GM12878 (cell line): ENCODE data around the gene CHKA.

Source experiments
- ATF7 ChIP-seq: fragments of 450-650 bp; IDR thresholded peaks from 2 replicates; pipeline ENCODE4 v1.6.1; 2016; ENCODE audit warnings: low read depth, mild to moderate bottlenecking
- CHD4 ChIP-seq: fragments of 200-600 bp; sonication (generic); IDR thresholded peaks from 2 replicates; pipeline ENCODE4 v1.6.1; 2016; ENCODE audit warnings: mild to moderate bottlenecking
- HCFC1 ChIP-seq: fragments of 150-350 bp; IDR thresholded peaks from 2 replicates; pipeline ENCODE4 v1.6.1; 2014; ENCODE audit warnings: low read length
- IKZF1 ChIP-seq: fragments of 450-650 bp; conservative IDR thresholded peaks from 2 replicates; pipeline ENCODE4 v1.6.1; 2017; ENCODE audit warnings: antibody characterized with exemption, mild to moderate bottlenecking
- MXI1 ChIP-seq: fragments of 150-350 bp; IDR thresholded peaks from 2 replicates; pipeline ENCODE4 v1.6.1; 2011; ENCODE audit warnings: low read depth, mild to moderate bottlenecking, inconsistent platforms, low read length, improper control_type of control experiment
- TF ChIP-seq, protein P1 (sequence below), 3 experiments: IDR thresholded peaks in 2 of 3; conservative IDR thresholded peaks in 1 of 3; 2 replicates each; pipeline ENCODE4 v1.5.1; 2011; ENCODE audit warnings: low read depth in 3 of 3, low read length in 3 of 3, mild to moderate bottlenecking in 3 of 3, control low read depth in 2 of 3, moderate library complexity in 2 of 3, inconsistent platforms in 1 of 3, mixed read lengths in 1 of 3; ENCODE audit not compliant: control insufficient read depth in 2 of 3, insufficient read depth in 1 of 3; ENCODE audit errors: extremely low read depth in 1 of 3
- TF ChIP-seq, protein P2 (sequence below): fragments of 150-350 bp; IDR thresholded peaks from 2 replicates; pipeline ENCODE4 v1.6.1; 2016; ENCODE audit warnings: low read depth, low read length
- TF ChIP-seq, protein P3 (sequence below): IDR thresholded peaks from 2 replicates; pipeline ENCODE4 v1.6.1; 2012; ENCODE audit warnings: mild to moderate bottlenecking, low read depth, low read length

DNA sequence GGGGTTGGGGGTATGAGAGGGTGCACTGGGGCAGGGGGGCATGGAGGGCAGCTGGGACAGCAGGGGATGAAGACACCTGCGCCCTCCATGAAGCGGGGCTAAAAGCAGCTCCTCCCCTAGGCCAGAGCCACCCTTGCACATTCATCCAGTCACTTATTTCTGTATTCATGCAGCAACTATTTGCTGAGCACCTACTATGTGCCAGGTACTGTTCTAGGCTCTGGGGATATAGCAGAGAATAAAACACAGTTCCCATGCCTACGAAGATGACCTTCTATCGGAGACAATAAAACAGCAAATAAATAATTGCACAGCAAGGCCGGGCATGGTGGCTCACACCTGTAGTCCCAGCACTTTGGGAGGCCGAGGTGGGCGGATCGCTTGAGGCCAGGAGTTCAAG is 105.7 kb downstream of the CHKA start:
- TF ChIP-seq, protein P1, sequence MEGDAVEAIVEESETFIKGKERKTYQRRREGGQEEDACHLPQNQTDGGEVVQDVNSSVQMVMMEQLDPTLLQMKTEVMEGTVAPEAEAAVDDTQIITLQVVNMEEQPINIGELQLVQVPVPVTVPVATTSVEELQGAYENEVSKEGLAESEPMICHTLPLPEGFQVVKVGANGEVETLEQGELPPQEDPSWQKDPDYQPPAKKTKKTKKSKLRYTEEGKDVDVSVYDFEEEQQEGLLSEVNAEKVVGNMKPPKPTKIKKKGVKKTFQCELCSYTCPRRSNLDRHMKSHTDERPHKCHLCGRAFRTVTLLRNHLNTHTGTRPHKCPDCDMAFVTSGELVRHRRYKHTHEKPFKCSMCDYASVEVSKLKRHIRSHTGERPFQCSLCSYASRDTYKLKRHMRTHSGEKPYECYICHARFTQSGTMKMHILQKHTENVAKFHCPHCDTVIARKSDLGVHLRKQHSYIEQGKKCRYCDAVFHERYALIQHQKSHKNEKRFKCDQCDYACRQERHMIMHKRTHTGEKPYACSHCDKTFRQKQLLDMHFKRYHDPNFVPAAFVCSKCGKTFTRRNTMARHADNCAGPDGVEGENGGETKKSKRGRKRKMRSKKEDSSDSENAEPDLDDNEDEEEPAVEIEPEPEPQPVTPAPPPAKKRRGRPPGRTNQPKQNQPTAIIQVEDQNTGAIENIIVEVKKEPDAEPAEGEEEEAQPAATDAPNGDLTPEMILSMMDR (IDR thresholded peaks at IDR 0.05 in 2 of 3, conservative IDR thresholded peaks at IDR 0.05 in 1 of 3; ENCODE audit: control insufficient read depth in 2 of 3, extremely low read depth in 1 of 3, insufficient read depth in 1 of 3, low read depth in 3 of 3, low read length in 3 of 3), result no peak
- TF ChIP-seq HCFC1 (no peak), ATF7 (no peak), IKZF1 (no peak), MXI1 (no peak), CHD4 (no peak)
- TF ChIP-seq, protein P2, sequence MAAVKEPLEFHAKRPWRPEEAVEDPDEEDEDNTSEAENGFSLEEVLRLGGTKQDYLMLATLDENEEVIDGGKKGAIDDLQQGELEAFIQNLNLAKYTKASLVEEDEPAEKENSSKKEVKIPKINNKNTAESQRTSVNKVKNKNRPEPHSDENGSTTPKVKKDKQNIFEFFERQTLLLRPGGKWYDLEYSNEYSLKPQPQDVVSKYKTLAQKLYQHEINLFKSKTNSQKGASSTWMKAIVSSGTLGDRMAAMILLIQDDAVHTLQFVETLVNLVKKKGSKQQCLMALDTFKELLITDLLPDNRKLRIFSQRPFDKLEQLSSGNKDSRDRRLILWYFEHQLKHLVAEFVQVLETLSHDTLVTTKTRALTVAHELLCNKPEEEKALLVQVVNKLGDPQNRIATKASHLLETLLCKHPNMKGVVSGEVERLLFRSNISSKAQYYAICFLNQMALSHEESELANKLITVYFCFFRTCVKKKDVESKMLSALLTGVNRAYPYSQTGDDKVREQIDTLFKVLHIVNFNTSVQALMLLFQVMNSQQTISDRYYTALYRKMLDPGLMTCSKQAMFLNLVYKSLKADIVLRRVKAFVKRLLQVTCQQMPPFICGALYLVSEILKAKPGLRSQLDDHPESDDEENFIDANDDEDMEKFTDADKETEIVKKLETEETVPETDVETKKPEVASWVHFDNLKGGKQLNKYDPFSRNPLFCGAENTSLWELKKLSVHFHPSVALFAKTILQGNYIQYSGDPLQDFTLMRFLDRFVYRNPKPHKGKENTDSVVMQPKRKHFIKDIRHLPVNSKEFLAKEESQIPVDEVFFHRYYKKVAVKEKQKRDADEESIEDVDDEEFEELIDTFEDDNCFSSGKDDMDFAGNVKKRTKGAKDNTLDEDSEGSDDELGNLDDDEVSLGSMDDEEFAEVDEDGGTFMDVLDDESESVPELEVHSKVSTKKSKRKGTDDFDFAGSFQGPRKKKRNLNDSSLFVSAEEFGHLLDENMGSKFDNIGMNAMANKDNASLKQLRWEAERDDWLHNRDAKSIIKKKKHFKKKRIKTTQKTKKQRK, result no peak
- TF ChIP-seq, protein P3, sequence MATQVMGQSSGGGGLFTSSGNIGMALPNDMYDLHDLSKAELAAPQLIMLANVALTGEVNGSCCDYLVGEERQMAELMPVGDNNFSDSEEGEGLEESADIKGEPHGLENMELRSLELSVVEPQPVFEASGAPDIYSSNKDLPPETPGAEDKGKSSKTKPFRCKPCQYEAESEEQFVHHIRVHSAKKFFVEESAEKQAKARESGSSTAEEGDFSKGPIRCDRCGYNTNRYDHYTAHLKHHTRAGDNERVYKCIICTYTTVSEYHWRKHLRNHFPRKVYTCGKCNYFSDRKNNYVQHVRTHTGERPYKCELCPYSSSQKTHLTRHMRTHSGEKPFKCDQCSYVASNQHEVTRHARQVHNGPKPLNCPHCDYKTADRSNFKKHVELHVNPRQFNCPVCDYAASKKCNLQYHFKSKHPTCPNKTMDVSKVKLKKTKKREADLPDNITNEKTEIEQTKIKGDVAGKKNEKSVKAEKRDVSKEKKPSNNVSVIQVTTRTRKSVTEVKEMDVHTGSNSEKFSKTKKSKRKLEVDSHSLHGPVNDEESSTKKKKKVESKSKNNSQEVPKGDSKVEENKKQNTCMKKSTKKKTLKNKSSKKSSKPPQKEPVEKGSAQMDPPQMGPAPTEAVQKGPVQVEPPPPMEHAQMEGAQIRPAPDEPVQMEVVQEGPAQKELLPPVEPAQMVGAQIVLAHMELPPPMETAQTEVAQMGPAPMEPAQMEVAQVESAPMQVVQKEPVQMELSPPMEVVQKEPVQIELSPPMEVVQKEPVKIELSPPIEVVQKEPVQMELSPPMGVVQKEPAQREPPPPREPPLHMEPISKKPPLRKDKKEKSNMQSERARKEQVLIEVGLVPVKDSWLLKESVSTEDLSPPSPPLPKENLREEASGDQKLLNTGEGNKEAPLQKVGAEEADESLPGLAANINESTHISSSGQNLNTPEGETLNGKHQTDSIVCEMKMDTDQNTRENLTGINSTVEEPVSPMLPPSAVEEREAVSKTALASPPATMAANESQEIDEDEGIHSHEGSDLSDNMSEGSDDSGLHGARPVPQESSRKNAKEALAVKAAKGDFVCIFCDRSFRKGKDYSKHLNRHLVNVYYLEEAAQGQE, result no peak
